ENCODE measurements around the gene KMT2C.

Gene KMT2C

GRCh38 chr7:152133804-152134203 lies 302.0 kb downstream of the KMT2C start:
- no peak overlapping the region for H3K27ac ChIP-seq (ENCODE audit: insufficient read depth in 1 of 2, low read depth in 1 of 2, low read length in 2 of 2, poor library complexity in 1 of 2, severe bottlenecking in 2 of 2)
- peaks cover 24 to 68% (median 55%) of the 10 kb centered on the region in 4 experiments for H3K36me3 ChIP-seq (ENCODE audit: control insufficient read depth in 4 of 4, insufficient read depth in 4 of 4, low read length in 3 of 4)
- no peak overlapping the region for H3K4me3 ChIP-seq (ENCODE audit: control insufficient read depth in 1 of 7, extremely low read depth in 1 of 7, insufficient read depth in 4 of 7, low read depth in 2 of 7, low read length in 6 of 7)
- CTCF ChIA-PET = interaction anchor here (0.8 to 2.6 kb wide), 2 partner anchors 9 to 11 kb away, joined by 4 to 12 read pairs; no protein-coding TSS in a partner anchor
- WGBS (ENCODE audit: insufficient coverage) = 97% methylated on average over 13 of the region's 13 CpGs
- no peaks in the 10 kb centered on the region for H3K4me1 ChIP-seq (ENCODE audit: control extremely low read depth in 1 of 4, control insufficient read depth in 4 of 4, insufficient read depth in 4 of 4, low read length in 3 of 4)
- H3K27me3 ChIP-seq (replicated peaks in 2 of 5; ENCODE audit: control insufficient read depth in 4 of 5, insufficient read depth in 5 of 5, low read length in 4 of 5) = no peaks in the 10 kb centered on the region
- POLR2A ChIA-PET = no interaction called here
- H3K9me3 ChIP-seq (ENCODE audit: control extremely low read depth in 1 of 5, control insufficient read depth in 4 of 5, insufficient read depth in 2 of 5, low read depth in 1 of 5, low read length in 4 of 5) = peaks cover 0 to 4% (median 0%) of the 10 kb centered on the region in 5 experiments
- DNase-seq = no peak

DNA sequence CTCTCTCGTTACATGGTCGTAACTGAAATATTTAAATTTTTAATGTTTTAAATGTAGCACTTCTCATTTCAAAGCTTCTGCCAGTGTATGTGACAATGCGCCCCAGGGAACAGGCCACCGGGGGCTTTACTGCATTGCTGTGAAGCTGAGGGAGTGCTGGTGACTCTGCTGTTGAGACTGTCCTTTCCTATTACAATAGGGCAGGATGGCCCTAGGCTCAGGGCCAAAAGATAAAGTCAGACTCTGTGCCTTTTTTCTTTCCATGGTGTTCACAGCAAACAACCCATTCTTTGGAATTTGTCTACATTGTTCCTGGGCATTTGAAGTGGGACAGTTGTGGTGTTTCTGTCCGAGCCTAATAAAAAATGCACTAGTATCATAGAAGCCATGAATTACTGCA lies 303.0 kb downstream of the KMT2C start:
- Histone ChIP-seq H3K27ac (ENCODE audit: insufficient read depth in 1 of 2, low read depth in 1 of 2, low read length in 2 of 2, poor library complexity in 1 of 2, severe bottlenecking in 2 of 2) (no peak overlapping the region), H3K4me3 (ENCODE audit: control insufficient read depth in 1 of 7, extremely low read depth in 1 of 7, insufficient read depth in 4 of 7, low read depth in 2 of 7, low read length in 6 of 7) (no peak overlapping the region), H3K36me3 (ENCODE audit: control insufficient read depth in 4 of 4, insufficient read depth in 4 of 4, low read length in 3 of 4) (peaks cover 15 to 68% (median 55%) of the 10 kb centered on the region in 4 experiments), H3K9me3 (ENCODE audit: control extremely low read depth in 1 of 5, control insufficient read depth in 4 of 5, insufficient read depth in 2 of 5, low read depth in 1 of 5, low read length in 4 of 5) (peaks cover 0 to 6% (median 0%) of the 10 kb centered on the region in 5 experiments), H3K27me3 (replicated peaks in 2 of 5; ENCODE audit: control insufficient read depth in 4 of 5, insufficient read depth in 5 of 5, low read length in 4 of 5) (no peaks in the 10 kb centered on the region), H3K4me1 (ENCODE audit: control extremely low read depth in 1 of 4, control insufficient read depth in 4 of 4, insufficient read depth in 4 of 4, low read length in 3 of 4) (no peaks in the 10 kb centered on the region)
- POLR2A ChIA-PET = interaction anchor here (0.6 kb wide), 1 partner anchor 101 kb away, joined by 3 read pairs; no protein-coding TSS in a partner anchor
- DNase-seq = no peak
- 96% methylated on average over 3 of the region's 5 CpGs for WGBS (ENCODE audit: insufficient coverage)
- CTCF ChIA-PET = no interaction called here

DNA sequence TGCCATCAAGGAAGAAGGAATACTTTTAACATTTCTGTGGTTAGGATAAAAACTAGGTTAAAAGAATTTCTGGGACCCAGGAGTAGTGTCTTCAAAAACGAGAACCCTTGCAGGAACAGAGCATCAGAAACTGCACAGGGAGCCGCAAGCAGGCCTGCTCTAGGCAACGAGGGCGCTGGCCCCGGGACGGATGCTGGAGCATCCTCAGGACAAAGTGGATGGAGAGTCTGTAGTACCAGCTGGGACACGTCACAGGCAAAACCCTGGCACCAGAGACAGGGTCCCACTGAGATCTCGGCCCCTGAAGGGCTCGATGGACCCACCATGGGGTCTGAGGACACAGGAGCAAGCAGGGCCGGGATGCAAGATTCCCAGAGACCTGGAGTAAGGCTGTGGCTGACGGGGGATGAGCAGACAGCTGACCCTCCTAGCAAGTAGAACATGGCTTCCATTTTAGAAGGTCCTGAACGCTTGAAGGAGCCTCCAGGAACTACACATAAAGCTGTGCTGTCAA lies 303.8 kb downstream of the KMT2C start:
- POLR2A ChIA-PET = no interaction called here
- H3K4me1 ChIP-seq (ENCODE audit: control extremely low read depth in 1 of 4, control insufficient read depth in 4 of 4, insufficient read depth in 4 of 4, low read length in 3 of 4) = no peaks in the 10 kb centered on the region
- H3K36me3 ChIP-seq (ENCODE audit: control insufficient read depth in 4 of 4, insufficient read depth in 4 of 4, low read length in 3 of 4) = peaks cover 9 to 67% (median 52%) of the 10 kb centered on the region in 4 experiments
- no peaks in the 10 kb centered on the region for H3K27me3 ChIP-seq (replicated peaks in 2 of 5; ENCODE audit: control insufficient read depth in 4 of 5, insufficient read depth in 5 of 5, low read length in 4 of 5)
- WGBS (ENCODE audit: insufficient coverage) = 97% methylated on average over 11 of the region's 12 CpGs
- peaks cover 0 to 6% (median 0%) of the 10 kb centered on the region in 5 experiments for H3K9me3 ChIP-seq (ENCODE audit: control extremely low read depth in 1 of 5, control insufficient read depth in 4 of 5, insufficient read depth in 2 of 5, low read depth in 1 of 5, low read length in 4 of 5)
- no peak overlapping the region for H3K27ac ChIP-seq (ENCODE audit: insufficient read depth in 1 of 2, low read depth in 1 of 2, low read length in 2 of 2, poor library complexity in 1 of 2, severe bottlenecking in 2 of 2)
- H3K4me3 ChIP-seq (ENCODE audit: control insufficient read depth in 1 of 7, extremely low read depth in 1 of 7, insufficient read depth in 4 of 7, low read depth in 2 of 7, low read length in 6 of 7) = no peak overlapping the region
- CTCF ChIA-PET = no interaction called here
- DNase-seq = no peak

GRCh38 chr7:152130658-152131590 lies 304.9 kb downstream of the KMT2C start:
- H3K27ac ChIP-seq (ENCODE audit: insufficient read depth in 1 of 2, low read depth in 1 of 2, low read length in 2 of 2, poor library complexity in 1 of 2, severe bottlenecking in 2 of 2) = no peak overlapping the region
- peaks cover 0 to 6% (median 0%) of the 10 kb centered on the region in 5 experiments for H3K9me3 ChIP-seq (ENCODE audit: control extremely low read depth in 1 of 5, control insufficient read depth in 4 of 5, insufficient read depth in 2 of 5, low read depth in 1 of 5, low read length in 4 of 5)
- no peak for DNase-seq
- H3K36me3 ChIP-seq (ENCODE audit: control insufficient read depth in 4 of 4, insufficient read depth in 4 of 4, low read length in 3 of 4) = peaks cover 5 to 64% (median 50%) of the 10 kb centered on the region in 4 experiments
- no peaks in the 10 kb centered on the region for H3K27me3 ChIP-seq (replicated peaks in 2 of 5; ENCODE audit: control insufficient read depth in 4 of 5, insufficient read depth in 5 of 5, low read length in 4 of 5)
- H3K4me1 ChIP-seq (ENCODE audit: control extremely low read depth in 1 of 4, control insufficient read depth in 4 of 4, insufficient read depth in 4 of 4, low read length in 3 of 4) = no peaks in the 10 kb centered on the region
- POLR2A ChIA-PET = no interaction called here
- H3K4me3 ChIP-seq (ENCODE audit: control insufficient read depth in 1 of 7, extremely low read depth in 1 of 7, insufficient read depth in 4 of 7, low read depth in 2 of 7, low read length in 6 of 7) = no peak overlapping the region
- WGBS (ENCODE audit: insufficient coverage) = 98% methylated on average over 34 of the region's 37 CpGs
- CTCF ChIA-PET = interaction anchor here (1.2 kb wide), 1 partner anchor 9 kb away, joined by 3 read pairs; no protein-coding TSS in a partner anchor

DNA sequence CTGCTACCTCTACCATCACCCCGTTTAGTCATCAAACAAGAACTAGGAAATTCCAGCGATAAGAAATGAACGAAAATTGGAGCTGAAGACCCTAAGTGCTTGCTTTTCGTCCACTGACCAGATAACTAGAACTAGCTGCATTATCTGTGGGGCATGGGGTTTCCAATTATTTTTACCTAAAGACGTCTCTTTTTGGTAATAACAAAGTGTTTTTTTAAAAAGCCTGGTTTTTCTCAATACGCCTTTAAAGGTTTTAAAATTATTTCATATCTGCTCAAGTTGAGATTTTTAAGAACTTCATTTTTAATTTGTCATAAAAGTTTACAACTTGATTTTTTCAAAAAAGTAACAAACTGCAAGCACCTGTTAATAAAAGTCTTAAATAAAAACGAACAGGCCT lies 306.1 kb downstream of the KMT2C start:
- WGBS (ENCODE audit: insufficient coverage) = 100% methylated on average over 3 of the region's 7 CpGs
- DNase-seq = no peak
- Histone ChIP-seq H3K27me3 (replicated peaks in 2 of 5; ENCODE audit: control insufficient read depth in 4 of 5, insufficient read depth in 5 of 5, low read length in 4 of 5) (no peaks in the 10 kb centered on the region), H3K4me1 (ENCODE audit: control extremely low read depth in 1 of 4, control insufficient read depth in 4 of 4, insufficient read depth in 4 of 4, low read length in 3 of 4) (no peaks in the 10 kb centered on the region), H3K4me3 (ENCODE audit: control insufficient read depth in 1 of 7, extremely low read depth in 1 of 7, insufficient read depth in 4 of 7, low read depth in 2 of 7, low read length in 6 of 7) (no peak overlapping the region), H3K9me3 (ENCODE audit: control extremely low read depth in 1 of 5, control insufficient read depth in 4 of 5, insufficient read depth in 2 of 5, low read depth in 1 of 5, low read length in 4 of 5) (peaks cover 0 to 9% (median 5%) of the 10 kb centered on the region in 5 experiments), H3K36me3 (ENCODE audit: control insufficient read depth in 4 of 4, insufficient read depth in 4 of 4, low read length in 3 of 4) (peaks cover 9 to 76% (median 57%) of the 10 kb centered on the region in 4 experiments), H3K27ac (ENCODE audit: insufficient read depth in 1 of 2, low read depth in 1 of 2, low read length in 2 of 2, poor library complexity in 1 of 2, severe bottlenecking in 2 of 2) (no peak overlapping the region)
- CTCF ChIA-PET = no interaction called here
- POLR2A ChIA-PET = interaction anchor here (0.6 kb wide), 1 partner anchor 24 kb away, joined by 6 read pairs; no protein-coding TSS in a partner anchor

GRCh38 chr7:152128741-152129461 lies 306.9 kb downstream of the KMT2C start:
- DNase-seq = no peak
- Histone ChIP-seq H3K27ac (ENCODE audit: insufficient read depth in 1 of 2, low read depth in 1 of 2, low read length in 2 of 2, poor library complexity in 1 of 2, severe bottlenecking in 2 of 2) (no peak overlapping the region), H3K9me3 (ENCODE audit: control extremely low read depth in 1 of 5, control insufficient read depth in 4 of 5, insufficient read depth in 2 of 5, low read depth in 1 of 5, low read length in 4 of 5) (peaks cover 0 to 17% (median 12%) of the 10 kb centered on the region in 5 experiments), H3K36me3 (ENCODE audit: control insufficient read depth in 4 of 4, insufficient read depth in 4 of 4, low read length in 3 of 4) (peaks cover 15 to 81% (median 58%) of the 10 kb centered on the region in 4 experiments), H3K4me1 (ENCODE audit: control extremely low read depth in 1 of 4, control insufficient read depth in 4 of 4, insufficient read depth in 4 of 4, low read length in 3 of 4) (no peaks in the 10 kb centered on the region), H3K4me3 (ENCODE audit: control insufficient read depth in 1 of 7, extremely low read depth in 1 of 7, insufficient read depth in 4 of 7, low read depth in 2 of 7, low read length in 6 of 7) (no peak overlapping the region), H3K27me3 (replicated peaks in 2 of 5; ENCODE audit: control insufficient read depth in 4 of 5, insufficient read depth in 5 of 5, low read length in 4 of 5) (no peaks in the 10 kb centered on the region)
- CTCF ChIA-PET = no interaction called here
- POLR2A ChIA-PET = no interaction called here
- WGBS (ENCODE audit: insufficient coverage) = 98% methylated on average over 60 of the region's 60 CpGs

Measured in common myeloid progenitor, CD34-positive (primary cell).